SIG-M5 treated with dmso at 0.1 percent for 504 hours (cell line): Measurements from ENCODE around the gene TEAD1.
A peak's percentile ranks its signal among the peaks of the same experiment; 100 is the strongest.

Experiments used
- DNase-seq: peaks from one replicate; lab custom pipeline; 2025; ENCODE audit not compliant: unreplicated experiment; lab: John Stamatoyannopoulos, UW

The TEAD1 gene

DNA sequence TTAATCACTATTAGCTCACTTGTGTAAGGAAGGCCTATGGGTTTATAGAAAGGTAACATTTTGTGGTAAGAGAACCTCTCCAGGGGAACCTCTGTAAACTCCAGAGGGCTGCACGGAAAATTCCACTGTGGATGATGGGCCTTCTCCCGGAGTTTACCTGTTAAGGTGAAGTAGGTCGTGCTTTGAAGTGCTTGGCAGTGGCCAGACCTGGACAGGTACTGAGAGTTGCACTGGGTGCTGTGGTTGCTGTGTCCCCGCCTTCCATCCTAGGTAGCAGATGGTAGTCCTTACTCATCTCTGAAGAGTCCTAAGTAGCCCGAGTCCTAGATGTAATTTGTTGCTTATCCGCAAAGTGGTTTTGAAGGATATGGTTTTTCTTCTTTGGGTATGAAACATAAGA lies 133.4 kb downstream of the TEAD1 start:
- DNase-seq, result no peak

DNA sequence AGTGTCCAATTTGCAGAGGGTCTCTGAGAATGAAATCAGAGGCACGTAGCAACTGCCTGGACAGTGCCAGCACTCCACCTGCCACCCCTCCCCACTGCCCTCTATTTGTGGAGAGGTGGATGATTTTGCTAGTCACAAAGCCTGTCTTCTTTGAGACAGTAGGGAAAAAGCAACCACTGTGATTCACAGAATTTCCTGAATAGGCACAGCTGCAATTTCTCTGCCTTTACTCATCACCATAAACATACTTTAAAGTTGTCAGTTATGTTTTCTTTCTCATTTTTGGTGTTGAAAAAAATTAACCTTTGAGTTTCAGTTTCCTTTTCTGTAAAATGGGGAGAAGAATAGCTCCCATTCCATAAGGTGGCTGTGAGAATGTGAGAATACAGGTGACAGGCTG lies 134.3 kb downstream of the TEAD1 start:
- DNase-seq, result no peak

DNA sequence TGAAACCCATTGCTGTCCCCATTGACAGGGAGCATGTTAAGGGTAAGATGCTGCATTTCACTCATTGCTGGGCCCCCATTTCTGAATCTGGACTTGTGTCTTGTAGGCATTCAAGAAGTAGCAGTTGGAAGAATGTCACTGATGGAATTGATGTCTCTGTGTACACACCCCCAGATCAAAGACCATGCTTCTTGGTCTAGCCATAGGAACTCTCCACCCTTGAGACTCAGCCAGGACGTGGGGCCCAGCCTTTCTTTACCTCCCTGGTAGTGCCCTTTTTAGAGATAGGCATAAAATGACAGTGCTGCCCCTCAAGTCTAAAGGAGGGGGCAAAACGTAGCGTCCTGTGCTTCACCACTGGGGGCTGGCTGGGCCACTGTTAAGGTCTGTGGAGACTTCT lies 135.1 kb downstream of the TEAD1 start:
- DNase-seq, result no peak

DNA sequence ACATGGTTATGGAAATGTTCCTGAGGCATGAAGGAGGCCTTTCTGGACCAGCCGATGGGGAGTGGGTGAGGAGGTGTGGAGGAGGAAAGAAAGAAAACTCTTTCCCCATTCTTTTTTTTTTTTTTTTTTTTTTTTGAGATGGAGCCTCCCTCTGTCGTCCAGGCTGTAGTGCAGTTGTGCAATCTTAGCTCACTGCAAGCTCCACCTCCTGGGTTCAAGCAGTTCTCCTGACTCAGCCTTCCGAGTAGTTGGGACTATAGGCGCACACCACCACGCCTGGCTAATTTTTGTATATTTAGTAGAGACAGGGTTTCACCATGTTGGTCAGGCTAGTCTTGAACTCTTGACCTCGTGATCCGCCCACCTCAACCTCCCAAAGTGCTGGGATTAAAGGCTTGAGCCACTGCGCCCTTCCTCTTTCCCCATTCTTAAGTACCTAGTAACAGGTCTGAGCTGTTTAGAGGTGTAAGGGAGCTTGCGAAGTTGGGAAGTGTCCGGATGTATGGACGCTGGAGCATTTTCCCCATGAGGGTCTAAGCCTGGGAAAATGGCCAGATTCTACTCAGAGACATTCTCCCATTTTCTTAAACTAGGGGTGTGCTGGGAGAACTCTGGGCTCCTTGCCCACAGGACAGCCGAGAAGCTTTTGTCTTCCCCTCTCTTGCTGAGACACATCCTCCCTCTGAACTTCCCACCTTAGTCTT lies 135.8 kb downstream of the TEAD1 start:
- DNase-seq, result peak; percentile 8

DNA sequence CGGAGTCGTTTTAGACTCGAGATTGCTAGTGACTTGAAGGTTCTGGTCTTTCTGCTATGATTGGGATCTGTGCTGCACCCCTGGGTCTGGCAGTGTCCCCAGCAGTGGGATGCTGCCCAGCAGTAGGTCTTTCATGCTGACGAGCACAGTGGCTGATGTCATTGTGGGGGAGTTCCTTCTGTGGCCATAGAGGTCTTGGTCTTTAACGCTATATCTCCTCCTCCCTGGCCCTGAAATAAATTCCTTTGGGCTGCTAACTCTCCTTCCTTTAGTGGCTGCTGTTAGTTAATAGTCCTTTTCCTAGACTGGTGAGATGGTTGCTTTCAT lies 136.3 kb downstream of the TEAD1 start:
- DNase-seq, result no peak

DNA sequence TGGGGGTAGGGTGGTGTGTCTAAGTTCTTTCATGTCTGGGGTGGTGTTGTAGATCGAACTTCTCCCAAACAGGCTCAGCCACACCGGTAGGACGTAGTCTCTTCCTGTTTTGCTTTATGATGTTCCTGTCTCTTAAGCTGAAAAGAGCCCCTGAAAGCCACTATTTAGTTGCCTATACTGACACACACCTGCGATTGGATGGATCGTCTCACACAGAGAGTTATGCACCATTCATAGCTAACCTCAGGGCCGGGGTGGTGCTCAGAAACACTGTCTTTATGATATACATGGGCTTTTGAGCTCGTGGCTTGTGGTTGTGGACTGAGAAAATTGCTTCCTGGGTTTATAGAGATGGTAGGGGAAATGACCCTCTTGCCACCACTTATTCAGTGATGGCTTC lies 137.6 kb downstream of the TEAD1 start:
- DNase-seq, result no peak

DNA sequence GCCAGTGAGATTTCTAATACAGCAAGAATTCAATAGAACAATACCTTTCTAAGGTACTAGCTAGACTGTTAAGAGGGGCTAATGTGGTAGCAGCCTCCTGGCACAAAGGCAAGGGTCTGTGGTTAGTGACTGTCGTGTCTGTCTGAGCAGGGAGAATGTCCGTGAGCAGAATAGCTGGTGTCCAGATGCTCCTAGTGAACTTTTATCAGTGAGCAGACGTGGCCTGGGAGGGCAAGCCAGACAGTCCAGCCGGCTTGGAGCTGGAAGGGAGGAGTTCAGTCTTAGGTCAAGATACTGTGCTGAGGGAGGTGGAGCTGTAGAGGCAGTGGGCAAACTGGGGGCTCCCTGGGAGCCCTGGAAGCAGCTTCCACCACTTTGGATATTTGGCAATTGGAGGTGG lies 138.6 kb downstream of the TEAD1 start:
- no peak for DNase-seq

DNA sequence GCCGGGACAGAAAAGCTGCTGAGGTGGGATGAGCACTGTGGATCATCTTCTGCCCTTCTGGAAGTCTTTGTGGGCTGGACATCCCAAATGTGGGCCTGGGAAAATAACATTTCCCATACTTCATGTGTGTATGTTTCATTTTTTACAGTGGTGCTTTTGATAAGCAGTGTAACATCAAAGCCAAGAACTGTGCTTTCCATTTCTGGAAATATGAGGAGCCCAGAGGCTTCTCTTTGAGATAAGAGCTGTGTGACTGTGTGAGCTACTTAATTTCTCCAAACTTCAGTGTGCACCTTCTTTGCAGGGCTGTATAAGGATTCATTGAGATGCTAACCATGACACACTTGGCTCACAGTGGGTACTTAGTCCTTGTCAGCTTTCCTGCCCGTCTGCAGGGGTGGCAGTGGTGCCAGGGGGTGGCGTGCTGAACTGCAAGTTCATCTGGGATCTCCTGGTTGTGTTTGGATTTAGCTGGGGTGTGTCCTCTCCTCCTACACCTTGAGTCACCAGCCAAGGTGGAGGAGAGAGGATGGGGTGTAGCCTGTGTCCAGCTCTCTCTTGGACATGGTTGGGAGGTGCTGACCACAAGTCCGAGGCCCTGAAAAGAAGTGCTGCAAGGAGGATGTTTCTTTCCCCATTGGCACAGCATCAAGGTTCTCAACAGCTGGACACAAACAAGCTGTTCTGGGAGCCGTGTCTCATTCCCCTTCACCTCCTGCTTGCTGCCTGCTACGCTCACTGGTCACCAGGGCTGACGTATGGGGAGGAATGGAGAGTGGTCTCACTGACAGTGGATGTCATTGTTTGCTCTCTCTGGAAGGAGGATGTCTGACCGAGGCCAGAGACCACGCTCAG lies 139.4 kb downstream of the TEAD1 start:
- DNase-seq, result no peak

DNA sequence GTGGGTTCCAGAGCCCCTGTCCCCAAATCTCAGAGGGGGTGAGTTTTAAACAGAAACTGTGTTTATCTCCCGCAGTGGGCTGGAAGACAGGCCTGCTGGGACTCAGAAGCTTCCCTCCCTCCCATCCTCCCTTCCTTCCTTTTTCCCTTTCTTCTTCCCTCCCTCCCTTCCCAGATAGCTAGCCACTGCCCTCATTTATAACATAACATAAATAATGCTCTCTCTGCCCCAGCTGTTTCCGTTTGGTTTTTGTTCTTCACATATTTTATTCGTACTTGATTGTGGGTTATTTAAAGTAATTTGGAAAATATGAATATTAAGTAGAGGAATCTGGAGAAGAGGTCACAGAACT lies 140.9 kb downstream of the TEAD1 start:
- DNase-seq, result no peak

DNA sequence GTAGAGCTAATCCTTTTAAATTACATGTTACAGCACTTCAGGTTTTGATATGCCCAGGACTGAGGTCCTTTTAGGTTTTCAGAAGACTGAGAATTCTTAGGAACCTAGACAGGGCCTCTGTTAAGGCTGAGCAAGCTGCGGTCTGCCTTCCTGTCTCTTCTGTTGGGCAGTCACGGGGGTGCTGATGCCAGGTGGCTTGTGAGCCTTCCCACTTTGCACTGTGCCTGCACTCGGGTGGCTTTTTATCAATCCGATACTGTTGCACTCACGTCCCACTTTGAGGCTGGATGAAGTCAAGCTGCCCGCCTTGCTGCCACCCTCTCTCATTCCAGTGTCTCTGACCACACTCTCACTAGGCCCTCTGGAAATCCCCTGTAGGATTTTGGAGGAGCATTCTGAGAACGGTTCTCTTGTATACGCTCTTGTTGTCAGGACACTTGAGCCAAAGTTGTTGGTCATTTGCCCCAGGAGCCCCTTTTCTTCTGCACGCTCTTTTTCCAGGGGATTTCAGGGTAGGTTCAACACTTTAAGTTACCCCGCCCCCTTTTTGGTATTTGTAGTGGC lies 141.8 kb downstream of the TEAD1 start:
- DNase-seq, result no peak

DNA sequence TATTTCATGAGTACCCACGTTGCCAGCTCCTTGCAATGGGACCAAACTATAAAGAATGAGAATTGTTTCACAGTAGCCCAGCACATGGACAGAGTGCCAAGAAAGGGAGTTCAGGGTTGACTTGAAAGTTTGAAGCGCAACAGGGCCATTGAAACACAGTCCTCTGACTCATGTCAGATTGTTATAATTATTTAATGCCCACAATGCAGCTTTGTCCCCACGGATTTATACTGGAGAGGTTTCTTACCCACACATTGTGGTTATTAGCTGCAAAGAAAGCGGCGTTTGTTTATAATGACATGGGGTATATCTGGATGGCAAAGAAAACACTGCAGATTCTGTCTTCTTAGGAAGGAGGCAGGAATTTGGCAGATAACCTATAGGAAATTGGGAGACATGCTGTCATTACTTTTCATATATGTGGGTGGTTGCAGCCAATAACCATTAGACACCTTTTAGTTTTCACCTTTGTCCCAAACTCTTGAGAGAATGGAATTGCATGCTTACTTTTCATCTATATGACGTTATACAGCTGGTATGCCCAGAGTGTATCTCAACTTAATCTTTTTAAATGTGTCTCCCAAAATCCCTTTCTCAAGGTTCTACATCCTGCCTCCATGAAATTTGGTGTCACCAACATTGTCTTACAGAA lies 143.6 kb downstream of the TEAD1 start:
- DNase-seq, result no peak

DNA sequence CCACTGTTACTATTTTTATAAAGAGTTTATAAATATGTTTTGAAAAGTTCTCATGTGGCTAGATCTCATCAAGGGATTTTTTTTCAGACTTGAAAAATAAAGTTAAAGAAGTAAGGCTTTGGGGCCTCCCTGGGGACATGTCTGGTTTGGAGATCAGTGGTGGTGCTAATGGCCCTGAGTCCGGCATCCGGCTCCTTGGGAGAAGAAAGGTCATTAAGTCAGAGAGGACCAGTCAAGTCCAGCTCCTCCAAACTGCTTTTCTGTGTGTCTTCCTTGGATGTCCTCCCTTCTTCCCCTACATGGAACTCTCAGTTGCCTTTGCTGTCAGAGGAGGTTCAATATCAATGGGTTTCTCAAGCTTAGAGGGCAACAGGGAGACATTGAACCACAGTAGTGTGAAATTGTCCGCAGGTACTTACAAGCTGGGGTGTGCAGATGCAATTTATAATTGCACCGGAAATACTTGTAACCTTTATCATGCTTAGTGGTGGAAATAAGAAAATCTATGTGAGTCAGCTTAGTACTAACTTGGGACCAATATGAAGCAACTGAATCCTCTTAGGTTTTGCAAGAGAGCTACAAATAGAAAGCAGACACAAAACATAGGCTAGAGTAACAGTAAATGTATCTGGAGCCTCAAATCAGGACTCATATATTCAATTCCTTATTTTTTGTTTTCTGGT lies 144.3 kb downstream of the TEAD1 start:
- DNase-seq, result peak; percentile 60

DNA sequence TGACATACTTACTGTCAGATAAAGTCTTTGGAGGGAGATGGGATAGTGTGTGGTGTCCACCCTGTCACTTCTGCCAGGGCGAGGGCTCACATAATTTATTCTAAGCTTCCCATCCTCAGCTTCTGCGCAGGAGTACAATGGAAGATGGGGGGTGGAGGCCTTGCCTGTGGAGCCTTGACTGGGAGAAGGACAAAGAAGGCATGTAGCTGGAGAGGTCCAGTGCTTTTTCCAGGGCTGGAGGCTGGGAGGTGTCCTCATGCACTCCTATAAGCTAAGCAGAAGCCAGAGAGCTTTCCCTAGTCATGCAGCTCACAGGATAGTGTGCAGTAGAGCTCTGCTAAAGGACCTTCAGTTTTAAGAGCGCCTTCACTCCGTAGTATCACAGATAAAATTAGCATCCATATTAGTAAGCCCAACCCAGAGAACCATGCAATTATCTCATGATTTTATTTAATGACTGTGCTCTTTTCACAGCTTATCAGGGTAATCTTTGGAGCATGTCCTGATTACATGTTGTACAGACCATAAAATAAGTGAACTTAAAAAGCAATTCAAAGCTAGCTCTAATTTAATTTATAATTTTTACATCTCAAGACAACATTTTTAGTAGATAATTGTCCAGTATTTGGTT lies 148.3 kb downstream of the TEAD1 start:
- DNase-seq, result no peak

DNA sequence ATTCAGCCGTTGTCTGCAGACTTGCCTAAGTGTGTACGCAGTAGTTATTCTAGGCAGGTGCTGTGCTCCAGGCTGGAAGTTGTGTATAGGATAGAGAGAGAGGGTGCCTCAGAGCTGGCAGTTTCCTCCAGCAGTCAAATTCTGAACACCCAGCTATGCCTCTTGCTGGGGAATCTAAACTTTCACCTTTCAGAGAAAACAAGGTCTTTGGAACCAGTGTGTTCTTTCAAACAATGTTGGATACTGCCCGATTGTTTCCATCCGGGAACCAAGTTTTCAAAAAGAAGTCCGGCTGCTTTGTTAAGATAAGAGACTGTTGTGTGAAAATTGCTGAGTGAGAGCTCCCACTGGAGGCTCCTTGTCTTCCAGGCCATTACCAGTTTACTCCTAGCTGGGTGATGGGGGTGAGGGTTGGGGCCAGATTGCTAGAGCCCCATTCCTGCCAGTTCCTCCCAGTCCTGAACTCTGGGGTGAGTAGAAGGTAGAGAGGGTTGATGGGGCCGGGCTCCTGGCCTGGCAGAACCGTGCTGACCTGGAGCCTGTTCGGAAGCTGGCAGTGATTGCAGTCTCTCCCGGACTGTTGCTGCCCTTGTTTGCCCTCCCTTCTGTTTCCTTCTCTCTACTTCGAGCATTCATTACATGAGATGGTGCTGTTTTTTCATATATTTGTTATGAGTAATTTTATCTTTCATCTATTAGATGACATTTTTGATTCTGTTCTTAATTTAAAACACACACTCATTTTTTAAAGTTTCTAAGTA lies 150.2 kb downstream of the TEAD1 start:
- DNase-seq, result no peak

DNA sequence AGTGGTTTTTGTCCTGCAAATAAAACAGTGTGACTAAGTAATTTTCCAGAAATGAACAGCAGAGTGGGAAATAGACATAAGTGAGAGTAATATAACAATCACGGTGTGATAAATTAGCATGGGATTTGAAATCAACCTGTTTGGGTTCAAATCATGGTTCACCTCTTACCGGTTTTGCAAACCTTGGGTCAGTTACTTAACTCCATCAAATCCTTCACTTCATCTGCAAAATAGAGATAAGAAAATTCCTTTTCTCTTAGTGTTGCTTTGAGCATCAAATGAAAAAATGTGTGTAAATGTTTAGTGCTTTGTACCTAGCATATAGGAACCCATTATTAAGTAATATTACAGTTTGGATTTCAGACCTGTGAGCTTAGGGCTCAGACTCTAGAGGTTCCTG lies 152.2 kb downstream of the TEAD1 start:
- DNase-seq, result no peak

DNA sequence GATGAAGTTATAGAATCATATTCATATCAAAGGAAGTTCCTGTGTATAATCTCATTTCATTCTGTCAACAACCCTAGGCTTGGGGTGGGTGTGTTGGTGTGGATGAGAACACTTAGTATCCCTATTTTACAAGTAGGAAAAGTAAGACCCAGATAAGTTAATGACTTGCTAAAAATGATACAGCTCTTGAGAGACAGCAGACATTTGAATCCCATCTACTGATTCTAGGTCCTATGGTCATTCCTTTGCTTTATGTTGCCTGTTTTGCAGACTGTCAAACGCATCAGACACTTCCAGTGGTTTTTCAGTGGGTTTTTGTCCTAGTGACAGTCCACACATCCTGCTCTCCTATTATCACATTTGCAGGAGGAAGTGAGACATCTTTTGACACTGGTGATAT lies 153.1 kb downstream of the TEAD1 start:
- DNase-seq, result no peak

DNA sequence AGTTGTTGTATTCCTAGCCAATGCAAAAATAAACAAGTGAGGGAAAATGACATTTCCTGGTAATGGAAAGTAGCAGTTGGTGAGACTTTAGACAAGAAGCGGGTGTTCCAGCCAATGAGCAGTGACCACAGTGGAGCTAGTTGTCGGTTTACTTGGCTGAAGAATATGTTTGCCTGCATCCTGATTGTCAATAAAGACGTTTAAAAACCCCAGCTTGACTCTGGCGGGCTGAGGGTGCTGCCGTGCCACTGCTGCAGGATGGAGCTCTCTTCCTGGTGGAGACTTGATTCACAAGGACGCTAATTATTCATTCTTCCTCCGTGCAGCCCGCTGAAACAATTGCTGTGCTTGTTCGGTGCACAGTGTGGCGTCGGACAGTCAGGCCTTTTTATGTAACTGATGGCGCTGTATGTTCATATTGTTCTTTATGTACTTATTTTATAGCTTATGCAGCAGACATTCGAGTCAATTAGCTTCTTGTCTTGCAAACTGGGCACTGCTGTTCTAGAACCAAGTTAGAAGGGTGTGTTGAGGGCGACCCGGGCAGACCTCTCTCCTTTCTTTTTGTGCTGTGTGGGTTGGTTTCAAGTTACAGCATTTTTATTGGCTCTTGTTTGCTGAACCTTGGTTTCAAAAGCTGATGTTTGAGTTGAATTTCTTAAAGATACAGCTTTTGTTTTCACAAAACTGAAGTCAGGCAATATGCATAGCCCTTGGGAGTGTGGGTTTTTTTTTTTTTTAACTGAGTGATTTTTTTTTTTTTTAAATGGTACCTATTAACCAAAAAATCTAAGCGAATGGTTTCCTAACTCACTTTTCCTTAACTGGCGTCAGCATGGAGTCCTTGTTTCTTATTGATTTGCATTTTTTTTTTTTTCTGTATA lies 153.9 kb downstream of the TEAD1 start:
- DNase-seq, result no peak

DNA sequence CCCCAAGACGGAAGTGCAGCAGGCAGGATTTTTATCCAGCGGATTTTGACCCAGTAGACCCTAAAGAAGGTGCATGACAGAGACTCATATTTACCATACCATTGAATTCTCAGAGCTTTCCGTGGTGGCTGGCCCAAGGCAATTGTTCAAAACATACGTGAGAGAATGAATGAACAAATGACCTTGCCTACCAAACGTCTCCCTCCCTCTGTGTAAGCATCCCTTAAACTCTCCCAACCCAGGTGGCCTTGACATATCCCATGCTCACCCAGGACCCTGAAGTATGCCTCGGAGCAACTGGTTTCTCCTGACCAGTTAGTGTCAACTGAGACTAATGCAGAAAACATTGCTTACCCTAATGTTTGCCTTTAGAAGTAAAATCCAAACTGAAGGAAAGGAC lies 154.9 kb downstream of the TEAD1 start:
- DNase-seq, result no peak
